HG02973 (cell line): ENCODE measurements around the gene CSTB.

Source experiments
- ATAC-seq: cut with Tn5 transposase; IDR thresholded peaks from one replicate; pipeline ENCODE4 v1.9.1; 2021; ENCODE audit warnings: moderate library complexity; ENCODE audit not compliant: unreplicated experiment

Gene CSTB

DNA sequence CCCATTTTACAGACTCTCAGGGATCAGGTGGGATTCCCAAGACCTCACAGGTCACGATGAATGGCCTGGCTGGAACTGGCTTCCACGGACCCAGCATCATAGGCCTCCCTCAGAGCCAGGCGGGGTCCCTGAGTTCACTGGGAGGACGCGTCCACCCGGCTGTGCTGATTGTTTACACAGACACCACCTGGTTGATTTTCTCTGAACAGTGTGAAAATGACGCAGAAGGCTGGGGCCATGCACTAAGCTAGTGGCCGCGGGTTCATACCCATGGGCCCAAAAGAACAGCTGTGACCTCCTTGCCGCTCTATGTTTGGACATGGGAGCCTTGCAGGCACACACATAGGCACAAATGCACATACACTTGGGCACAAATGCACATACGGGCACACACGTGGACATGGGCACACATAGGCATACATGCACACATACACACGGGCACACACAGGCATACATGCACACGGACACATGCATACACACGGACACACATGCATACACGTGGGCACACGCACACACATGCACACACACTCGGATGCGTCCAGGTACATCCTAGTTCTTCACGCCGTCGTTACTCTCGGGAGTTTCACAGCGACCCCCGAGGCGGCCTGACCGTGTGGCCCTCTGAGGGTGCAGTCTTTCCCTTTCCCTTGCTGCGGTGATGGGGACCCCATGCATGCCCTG is 23.2 kb downstream of the CSTB start:
- no peak for ATAC-seq

- ATAC-seq, result no peak
Observed at GRCh38 chr21:43751955-43752591, 24.0 kb downstream of the CSTB start.

DNA sequence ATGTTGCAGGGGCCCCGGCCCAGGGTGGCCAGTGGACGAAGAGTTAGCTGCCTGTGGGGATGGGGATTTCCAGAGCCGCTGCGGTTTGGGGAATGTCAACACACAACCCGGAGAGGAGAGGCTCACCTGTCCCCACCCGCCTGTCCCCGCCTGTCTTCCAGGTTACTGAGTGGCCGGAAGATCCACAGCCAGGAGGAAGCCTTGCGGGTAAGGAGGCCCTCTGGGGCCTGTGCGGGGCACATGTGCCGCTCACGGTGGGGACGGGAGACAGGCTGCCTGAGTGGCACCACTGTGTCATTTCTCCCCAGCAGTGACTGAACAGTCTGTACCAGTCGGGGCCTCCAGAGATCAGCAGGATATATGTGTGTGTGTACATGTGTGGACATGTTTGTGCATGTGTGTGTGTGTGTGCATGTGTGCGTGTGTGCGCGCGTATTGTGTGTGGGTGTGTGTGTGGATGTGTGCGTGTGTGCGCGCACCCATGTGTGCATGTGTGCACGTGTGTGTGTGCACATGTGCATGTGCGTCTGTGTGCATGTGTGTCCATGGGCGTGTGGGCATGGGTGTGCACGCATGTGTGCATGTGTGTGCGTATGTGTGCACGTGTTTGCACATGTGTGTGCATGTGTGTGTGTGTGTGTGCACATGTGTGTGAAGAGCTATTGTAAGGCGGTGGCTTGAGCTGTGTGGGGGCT is 25.6 kb downstream of the CSTB start:
- ATAC-seq, result no peak

DNA sequence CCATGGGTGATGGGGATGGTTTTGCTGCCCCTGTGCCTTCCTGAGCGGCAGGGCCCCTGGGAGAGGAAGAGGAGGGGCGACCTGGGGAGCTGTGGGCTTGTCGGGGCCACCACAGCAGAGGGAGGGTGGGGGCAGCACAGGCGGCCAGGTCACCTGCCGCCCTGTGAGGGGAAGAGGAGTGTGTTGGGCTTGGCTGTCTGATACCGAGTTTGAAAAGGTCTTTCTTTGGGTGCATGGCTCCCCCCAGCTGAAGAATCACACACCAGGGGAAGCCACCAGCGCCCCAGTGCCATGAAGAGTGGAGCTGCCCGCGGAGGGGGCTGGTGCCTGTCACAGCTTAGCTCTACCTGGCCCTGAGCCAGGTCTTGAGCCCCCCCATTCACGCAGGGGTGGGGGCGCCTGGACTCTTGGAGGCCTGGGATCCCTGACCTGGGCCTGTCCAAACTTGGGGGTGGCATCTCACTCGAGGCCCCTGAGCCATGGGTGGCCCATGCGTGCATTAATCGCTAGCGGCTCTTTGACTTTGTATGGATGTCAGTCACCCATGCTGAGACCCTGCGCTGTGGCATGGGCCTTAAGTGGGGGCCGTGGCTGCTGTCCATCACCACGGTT is 26.4 kb downstream of the CSTB start:
- no peak for ATAC-seq

- no peak for ATAC-seq
Observed at GRCh38 chr21:43748622-43749021, 27.5 kb downstream of the CSTB start.

DNA sequence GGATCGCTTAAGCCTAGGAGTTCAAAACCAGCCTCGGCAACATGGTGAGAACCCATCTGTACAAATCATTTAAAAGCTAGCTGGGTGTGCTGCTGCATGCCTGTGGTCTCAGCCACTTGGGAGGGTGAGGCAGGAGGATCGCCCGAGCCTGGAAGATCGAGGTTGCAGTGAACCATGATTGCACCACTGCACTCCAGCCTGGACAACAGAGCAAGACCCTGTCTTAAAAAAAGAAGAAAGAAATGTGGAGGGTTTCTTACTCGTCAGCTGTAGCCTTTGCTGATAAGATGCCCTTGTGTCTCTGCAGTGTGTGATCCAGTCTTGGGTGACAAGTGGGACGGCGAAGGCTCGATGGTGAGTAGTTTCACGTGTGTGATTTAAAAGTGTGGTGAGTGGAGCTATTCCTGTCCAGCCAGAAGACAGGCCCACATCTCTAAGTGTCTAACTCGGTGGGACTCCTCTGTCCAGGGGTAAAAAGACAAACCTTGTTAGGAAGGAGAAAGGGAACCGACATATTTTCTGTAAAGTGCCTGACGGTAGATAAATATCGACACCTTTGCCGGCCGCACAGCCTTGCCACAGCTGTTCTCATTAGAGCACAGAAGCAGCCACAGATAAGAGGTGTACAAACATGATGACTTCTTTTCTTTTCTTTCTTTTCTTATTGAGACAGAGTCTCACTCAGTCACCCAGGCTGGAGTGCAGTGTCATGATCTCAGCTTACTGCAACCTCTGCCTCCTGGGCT is 30.2 kb downstream of the CSTB start:
- ATAC-seq, result no peak

DNA sequence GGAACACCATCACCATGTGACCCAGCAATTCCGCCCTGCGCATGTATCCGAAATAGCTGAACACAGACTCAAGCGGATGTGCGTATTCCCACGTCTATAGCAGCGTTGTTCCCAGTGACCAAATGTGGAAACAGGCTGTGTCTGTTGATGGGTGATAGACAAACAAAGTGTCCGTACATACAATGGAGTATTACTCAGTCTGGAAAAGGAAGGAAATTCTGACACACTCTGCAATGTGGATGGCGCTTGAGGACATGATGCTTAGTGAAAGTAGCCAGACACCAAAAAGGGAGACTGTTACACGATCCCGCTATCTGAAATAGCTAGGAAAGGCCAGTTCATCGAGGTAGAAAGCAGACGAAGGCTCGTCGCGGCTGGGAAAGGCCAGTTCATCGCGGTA is 31.4 kb downstream of the CSTB start:
- ATAC-seq, result no peak

GRCh38 chr21:43743947-43744346 is 32.2 kb downstream of the CSTB start:
- no peak for ATAC-seq

DNA sequence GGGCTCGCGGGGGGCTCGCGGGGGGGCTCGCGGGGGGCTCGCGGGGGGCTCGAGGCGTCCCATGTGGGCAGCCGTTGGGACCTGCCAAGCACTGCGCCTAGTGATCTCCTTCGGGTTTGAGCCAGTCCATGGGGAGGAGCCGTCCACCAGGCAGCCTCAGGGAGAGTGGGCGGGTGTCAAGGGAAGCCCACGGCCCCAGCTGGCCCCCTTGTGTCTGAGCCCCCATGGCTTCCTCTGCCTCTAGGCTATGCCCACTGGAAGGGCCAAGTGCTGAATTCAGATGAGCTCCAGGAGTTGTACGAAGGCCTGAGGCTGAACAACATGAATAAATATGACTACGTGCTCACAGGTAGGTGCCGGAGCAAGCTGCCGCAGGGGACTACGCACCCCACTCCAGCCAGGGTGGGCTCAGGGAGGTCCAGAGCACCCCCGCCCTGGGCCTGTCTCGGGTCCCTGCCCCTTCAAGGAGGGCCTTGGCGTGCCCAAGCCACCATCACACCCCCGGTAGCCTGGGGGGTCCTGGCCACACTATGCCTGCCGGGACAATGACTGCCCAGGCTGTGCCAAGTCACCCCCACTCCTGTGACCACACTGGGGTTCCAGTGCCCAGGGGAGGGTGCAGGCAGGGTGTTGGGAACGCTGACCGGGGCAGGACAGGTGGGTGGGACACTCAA is 34.5 kb downstream of the CSTB start:
- ATAC-seq, result no peak

DNA sequence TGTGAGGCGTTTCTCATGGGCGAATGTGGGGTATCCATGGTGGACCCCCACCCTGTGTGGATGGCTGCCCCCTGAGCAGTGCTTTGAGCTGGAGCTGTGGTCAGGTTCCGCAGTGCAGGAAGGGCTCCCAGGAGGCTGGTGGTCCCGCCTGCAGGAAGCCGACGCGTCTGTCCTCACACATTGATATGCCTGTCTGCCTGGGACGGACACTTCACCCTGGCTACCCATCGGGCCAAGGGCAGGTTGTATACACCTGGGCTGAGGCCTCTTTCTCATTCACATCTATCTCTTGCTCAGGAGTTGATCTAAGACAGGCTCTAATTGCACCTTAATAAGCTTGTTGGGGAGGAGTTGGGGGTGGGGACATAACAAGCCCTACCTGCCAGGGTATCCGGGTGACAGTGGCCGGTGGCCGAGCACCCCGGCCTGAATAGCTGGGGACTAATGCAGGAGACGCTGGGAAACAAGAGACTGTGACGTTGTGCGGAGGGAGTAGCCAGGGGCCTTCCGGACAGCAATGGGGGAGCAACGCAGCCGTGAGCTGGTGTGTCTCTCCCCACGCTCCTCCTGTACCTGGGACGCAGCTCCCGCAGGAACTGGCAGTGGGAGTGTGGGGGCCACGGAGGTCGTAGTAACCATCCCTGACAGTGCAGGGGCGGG is 35.5 kb downstream of the CSTB start:
- no peak for ATAC-seq

- no peak for ATAC-seq
Observed at GRCh38 chr21:43739621-43740435, 36.3 kb downstream of the CSTB start.

DNA sequence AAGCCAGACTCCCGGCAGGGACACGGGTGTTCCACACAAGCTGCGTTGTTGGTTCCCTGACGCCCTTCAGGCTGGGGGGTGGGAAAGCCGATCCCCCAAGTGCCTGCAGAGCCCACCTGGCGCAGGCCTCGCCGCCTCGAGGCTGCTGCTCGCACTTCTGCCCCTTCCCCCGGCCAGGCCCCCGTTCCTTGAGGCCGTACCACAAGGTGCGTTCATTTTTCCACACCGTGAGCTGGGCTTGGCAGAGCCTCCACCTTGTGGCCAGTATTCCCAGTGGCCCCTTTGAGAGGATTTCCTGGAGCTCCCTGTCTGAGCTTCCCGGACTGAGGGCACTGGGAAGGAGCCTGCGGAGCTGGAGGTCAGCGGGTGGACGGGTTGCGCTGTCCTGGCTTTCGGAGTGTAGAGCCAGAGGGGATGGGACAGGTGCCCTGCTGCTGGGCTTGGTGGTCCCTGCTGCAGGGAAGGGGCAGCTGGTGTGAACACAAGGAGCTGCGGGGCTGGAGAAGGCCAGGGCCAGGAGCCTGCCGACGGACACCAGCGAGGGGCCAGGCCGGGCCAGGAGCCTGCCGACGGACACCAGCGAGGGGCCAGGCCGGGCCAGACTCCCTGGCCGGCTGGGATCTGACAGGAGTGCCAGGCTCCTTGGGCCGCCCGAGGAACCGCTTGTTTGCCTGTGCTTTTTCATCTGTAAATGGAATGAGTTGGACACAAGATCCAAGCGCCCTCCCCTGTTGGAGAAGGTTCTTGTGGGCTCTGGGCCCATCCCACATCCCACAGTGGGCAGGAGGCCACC is 38.8 kb downstream of the CSTB start:
- ATAC-seq, result no peak

- no peak for ATAC-seq
Observed at GRCh38 chr21:43736224-43736883, 39.8 kb downstream of the CSTB start.

GRCh38 chr21:43735236-43736091 is 40.6 kb downstream of the CSTB start:
- ATAC-seq, result no peak

DNA sequence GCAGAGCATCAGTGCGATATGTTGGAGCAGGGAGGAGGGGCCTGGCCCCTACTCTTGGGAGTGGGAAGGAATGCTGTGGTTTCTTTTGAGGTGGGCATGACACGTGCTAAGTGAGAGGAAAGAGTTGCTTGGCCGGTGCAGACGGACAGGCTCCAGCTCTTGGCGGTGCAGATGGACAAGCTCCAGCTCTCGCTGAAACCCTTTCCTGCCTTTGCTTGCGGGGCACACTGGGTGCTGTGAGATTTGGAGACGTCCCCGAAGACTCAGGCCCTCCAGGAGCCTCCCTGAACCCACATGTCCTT is 41.2 kb downstream of the CSTB start:
- ATAC-seq, result no peak

GRCh38 chr21:43734131-43734927 is 41.8 kb downstream of the CSTB start:
- ATAC-seq, result no peak
